ENCODE data around the gene TBCD. TPM values are rescaled to one million over a fixed set of nuclear protein-coding genes. Genes with fewer than 3 reads are reported as not detected.

The TBCD gene
- total and polyA plus RNA-seq, 2 donors (not counting 1 experiment from before 2014, with no cell fraction given) = 22.1 to 36.7 TPM

DNA sequence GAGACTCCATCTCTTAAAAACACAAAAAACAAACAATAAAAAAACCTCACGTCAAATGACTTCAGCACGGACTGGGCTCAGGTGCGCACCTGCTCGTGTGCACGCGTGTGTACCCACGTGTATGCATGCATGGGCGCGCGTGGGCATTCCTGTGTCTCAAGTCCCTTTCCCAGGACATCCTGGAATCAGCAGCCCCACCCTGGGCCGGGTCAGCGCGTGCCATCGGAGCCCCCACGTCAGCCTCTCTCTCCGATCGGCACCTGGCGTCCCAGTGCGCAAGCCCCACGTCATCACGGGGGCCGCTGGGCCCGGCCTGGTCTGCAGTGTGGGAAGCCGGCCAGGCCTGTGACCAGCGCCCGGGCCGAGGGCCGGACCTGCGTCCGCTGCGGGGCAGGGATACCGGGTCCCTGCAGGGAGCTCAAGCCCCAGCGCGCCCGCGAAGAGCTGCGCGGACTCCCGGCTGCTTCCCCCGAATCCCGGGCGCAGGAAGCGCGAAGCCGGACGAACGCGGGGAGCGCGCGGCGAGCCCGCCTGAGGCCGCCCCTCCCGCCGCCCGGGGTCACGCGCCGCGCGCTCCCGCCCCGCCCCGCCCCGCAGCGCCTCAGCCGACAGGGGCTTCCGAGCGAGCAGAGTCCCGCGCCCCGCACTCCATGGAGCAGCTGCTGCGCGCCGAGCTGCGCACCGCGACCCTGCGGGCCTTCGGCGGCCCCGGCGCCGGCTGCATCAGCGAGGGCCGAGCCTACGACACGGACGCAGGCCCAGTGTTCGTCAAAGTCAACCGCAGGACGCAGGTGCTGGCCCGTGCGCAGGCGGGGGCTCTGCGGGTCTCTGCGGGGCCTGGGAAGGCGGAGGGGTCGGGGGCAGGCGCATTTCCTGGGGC is 16.6 kb upstream of the TBCD start, which contains the start of gene FN3K:
TSS of gene FN3K (plus strand) at position 629 of the 880 bp plus-strand sequence. CDS start at position 651, 22 bp downstream.
- DNase-seq (ENCODE audit: low read depth in 2 of 2) = peak; percentile 77 to 80
- Histone ChIP-seq H3K36me3 (ENCODE audit: control insufficient read depth, insufficient read depth, low read length) (no peaks in the 10 kb centered on the region), H3K4me2 (ENCODE audit: extremely low read depth, insufficient read depth, low read length) (peak within 1 kb of the TSS; percentile 85), H3K9ac (ENCODE audit: insufficient read depth, low read length) (peak within 1 kb of the TSS; percentile 48), H3K79me2 (ENCODE audit: control insufficient read depth, insufficient read depth, low read length) (no peaks in the 10 kb centered on the region), H3K9me3 (ENCODE audit: control insufficient read depth, insufficient read depth, low read depth, low read length) (peaks cover 2% of the 10 kb centered on the region), H4K20me1 (ENCODE audit: control insufficient read depth, extremely low read depth, insufficient read depth, low read length) (no peaks in the 10 kb centered on the region), H3K4me3 (replicated peaks in 1 of 4; ENCODE audit: control extremely low read depth in 1 of 4, insufficient read depth in 1 of 4, low read depth in 3 of 4, low read length in 4 of 4) (peak within 1 kb of the TSS; percentile 45 to 69 (median 51)), H2AFZ (ENCODE audit: low read length) (peak within 1 kb of the TSS; percentile 74), H3K27ac (ENCODE audit: insufficient read depth, low read length) (peak within 1 kb of the TSS; percentile 32), H3K27me3 (ENCODE audit: control insufficient read depth, insufficient read depth, low read length) (no peaks in the 10 kb centered on the region), H3K4me1 (ENCODE audit: control insufficient read depth, extremely low read depth, insufficient read depth, low read length) (no peaks in the 10 kb centered on the region)
- TF ChIP-seq CTCF (conservative IDR thresholded peaks at IDR 0.05 in 1 of 2, IDR thresholded peaks at IDR 0.05 in 1 of 2; ENCODE audit: low read depth in 1 of 2, low read length in 2 of 2) = no peak
- no peak for TF ChIP-seq EZH2 (IDR thresholded peaks at IDR 0.05; ENCODE audit: low read length, missing control alignments)

GRCh38 chr17:82736511-82737185 is 15.2 kb upstream of the TBCD start:
- no peak for DNase-seq (ENCODE audit: low read depth in 2 of 2)
- H2AFZ ChIP-seq (ENCODE audit: low read length) = no peak overlapping the region
- no peaks in the 10 kb centered on the region for H4K20me1 ChIP-seq (ENCODE audit: control insufficient read depth, extremely low read depth, insufficient read depth, low read length)
- TF ChIP-seq CTCF (conservative IDR thresholded peaks at IDR 0.05 in 1 of 2, IDR thresholded peaks at IDR 0.05 in 1 of 2; ENCODE audit: low read depth in 1 of 2, low read length in 2 of 2) (no peak), EZH2 (IDR thresholded peaks at IDR 0.05; ENCODE audit: low read length, missing control alignments) (no peak)
- H3K4me1 ChIP-seq (ENCODE audit: control insufficient read depth, extremely low read depth, insufficient read depth, low read length) = no peaks in the 10 kb centered on the region
- H3K9ac ChIP-seq (ENCODE audit: insufficient read depth, low read length) = no peak overlapping the region
- H3K27me3 ChIP-seq (ENCODE audit: control insufficient read depth, insufficient read depth, low read length) = no peaks in the 10 kb centered on the region
- no peak overlapping the region for H3K4me3 ChIP-seq (replicated peaks in 1 of 4; ENCODE audit: control extremely low read depth in 1 of 4, insufficient read depth in 1 of 4, low read depth in 3 of 4, low read length in 4 of 4)
- no peak overlapping the region for H3K4me2 ChIP-seq (ENCODE audit: extremely low read depth, insufficient read depth, low read length)
- H3K9me3 ChIP-seq (ENCODE audit: control insufficient read depth, insufficient read depth, low read depth, low read length) = peaks cover 5% of the 10 kb centered on the region
- no peaks in the 10 kb centered on the region for H3K79me2 ChIP-seq (ENCODE audit: control insufficient read depth, insufficient read depth, low read length)
- peaks cover 4% of the 10 kb centered on the region for H3K36me3 ChIP-seq (ENCODE audit: control insufficient read depth, insufficient read depth, low read length)
- H3K27ac ChIP-seq (ENCODE audit: insufficient read depth, low read length) = no peak overlapping the region

Data from fibroblast of lung (primary cell).